Middle frontal gyrus (tissue), 1 donor: ENCODE data around the gene BARHL2.

ENCODE experiments used
- DNase-seq: peaks from one replicate; pipeline ENCODE4 v3.0.0-alpha.2; 2015; ENCODE audit warnings: low spot score; ENCODE audit errors: extremely low spot score

The BARHL2 gene

GRCh38 chr1:90710579-90711536 is 6.2 kb downstream of the BARHL2 start:
- DNase-seq, result no peak

DNA sequence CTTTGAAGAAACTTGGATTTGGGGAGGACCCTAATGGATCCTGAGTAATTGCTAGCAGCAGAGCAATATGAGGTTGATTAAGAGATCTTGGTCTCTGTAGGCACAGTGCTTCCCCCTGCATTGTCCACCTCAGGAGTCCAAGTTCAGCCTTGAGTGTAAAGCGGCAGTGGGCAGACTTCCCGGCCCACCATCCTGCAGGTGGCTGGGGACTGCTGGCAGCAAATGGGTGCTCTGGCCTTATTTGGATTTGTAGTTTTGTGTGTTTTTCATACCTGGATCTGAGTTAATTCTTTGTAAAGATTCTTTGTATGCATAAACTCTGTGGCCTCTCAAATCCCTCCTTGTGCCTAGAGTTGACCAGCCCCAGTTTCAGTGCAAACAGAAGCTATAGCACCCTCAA is 7.6 kb downstream of the BARHL2 start:
- DNase-seq, result no peak

DNA sequence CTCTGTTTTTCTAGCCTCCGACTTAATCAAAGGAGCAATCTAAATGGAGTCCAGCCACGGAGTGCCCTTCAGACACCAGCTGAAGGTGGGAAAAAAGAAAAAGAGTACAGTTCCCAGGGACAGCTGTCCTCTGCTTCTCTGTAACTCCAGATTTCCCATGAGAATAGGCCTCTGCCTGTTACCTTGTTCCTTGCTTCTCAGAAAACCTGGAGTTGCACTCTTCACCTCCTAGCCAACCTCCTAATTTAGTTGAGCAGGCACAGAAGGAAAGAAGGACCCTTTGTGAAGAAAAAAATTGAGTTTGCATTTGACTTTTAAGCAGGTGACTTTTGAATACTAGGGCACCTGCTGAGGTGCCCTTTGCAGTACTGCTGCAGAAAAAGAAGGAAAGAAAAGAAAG is 8.3 kb downstream of the BARHL2 start:
- no peak for DNase-seq

DNA sequence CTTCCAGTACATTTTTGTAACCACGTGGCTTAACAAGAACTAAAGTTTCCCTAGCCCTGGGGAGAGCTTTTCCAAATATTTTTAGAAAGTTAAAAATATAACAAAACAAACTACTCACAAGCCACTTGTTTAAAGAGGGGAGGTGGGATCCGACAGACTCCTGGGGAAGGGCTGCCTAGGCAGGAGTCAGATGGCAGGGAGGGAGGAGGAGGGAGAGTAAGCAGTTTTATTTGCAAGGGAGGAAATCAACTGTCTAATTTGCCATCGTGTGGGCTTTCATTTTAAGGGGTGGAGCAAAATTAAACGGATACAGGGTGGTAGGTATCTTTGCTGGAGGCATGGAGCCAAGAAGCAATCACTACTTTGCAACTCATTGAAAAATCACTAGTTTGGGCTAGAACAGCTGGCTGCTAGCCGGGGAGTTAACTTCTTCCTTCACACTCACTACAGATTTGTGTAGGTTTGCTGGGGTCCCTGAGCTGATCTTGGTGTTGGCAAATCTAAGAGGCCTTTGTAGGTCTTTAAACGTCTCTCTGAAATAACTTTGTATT is 8.8 kb downstream of the BARHL2 start:
- DNase-seq, result no peak

GRCh38 chr1:90707363-90707710 is 9.8 kb downstream of the BARHL2 start:
- no peak for DNase-seq

DNA sequence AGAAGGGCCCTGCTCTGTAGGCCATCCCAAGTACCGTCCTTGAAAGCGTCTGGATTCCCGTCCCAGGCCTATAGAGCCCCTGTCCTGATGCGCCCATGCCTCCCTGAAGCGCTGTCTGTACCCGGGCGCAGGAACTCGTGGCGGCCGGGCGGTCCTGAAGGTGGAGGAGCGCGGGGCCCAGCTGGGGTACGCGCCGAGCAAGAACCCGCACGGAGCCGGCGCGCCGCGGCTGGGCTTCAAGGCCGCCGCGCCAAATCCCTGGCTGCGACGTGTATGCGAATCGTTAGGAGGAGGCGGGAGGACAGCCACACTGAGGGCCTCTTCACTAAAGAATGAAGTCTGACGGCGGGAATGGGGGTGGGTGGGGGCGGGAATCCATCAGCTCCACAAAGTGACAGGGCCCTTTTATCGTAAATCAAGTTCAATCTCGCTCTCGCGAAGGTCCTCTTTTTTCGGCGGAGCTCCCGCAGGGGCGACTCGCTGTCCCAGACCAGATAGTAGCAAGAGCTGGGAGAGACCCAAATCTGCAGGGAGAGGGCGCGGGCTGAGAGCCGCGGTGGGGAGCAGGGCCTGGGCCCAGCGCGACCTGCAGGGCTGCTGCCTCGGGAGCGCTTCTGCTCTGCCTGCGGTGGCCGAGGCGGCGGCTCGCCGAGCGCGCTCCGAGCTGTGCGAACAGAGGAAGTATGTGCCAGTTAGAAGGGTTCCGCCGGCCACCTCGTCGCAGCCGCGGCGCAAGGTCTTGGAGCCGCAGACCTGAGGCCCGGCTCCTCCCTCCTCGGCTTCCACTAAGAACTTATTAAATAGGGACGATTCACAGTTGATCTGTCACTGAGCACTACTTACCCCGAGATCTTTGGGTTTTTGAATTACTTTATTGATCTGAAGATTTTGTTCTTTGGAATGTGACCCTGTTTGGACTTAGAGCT is 10.4 kb downstream of the BARHL2 start:
- no peak for DNase-seq

GRCh38 chr1:90705956-90706355 is 11.1 kb downstream of the BARHL2 start:
- no peak for DNase-seq

- DNase-seq, result no peak
Observed at GRCh38 chr1:90704817-90705216, 12.3 kb downstream of the BARHL2 start.

- DNase-seq, result no peak
Observed at GRCh38 chr1:90694846-90695245, 22.3 kb downstream of the BARHL2 start.

- DNase-seq, result no peak
Observed at GRCh38 chr1:90687747-90688146, 29.4 kb downstream of the BARHL2 start.

- no peak for DNase-seq
Observed at GRCh38 chr1:90675161-90675847, 41.8 kb downstream of the BARHL2 start.

DNA sequence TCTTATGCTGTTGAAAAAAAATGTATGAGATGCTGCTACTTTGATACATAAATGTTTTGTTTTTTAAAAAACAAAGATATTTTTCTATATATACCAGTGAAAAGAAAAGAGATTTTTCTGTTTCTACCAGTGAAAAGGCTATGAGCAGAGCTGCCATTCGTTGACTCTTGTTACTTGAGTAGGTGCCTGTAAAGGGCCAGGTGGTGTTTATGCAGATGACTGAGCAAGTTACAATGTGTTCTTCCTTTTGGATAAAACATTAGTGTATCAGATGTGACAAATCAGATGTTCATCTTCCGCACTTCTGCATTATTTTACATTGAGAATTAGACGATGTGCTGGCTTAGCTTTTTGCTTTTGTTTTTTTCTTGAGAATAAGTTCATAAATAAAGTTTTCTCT is 45.4 kb downstream of the BARHL2 start:
- no peak for DNase-seq

DNA sequence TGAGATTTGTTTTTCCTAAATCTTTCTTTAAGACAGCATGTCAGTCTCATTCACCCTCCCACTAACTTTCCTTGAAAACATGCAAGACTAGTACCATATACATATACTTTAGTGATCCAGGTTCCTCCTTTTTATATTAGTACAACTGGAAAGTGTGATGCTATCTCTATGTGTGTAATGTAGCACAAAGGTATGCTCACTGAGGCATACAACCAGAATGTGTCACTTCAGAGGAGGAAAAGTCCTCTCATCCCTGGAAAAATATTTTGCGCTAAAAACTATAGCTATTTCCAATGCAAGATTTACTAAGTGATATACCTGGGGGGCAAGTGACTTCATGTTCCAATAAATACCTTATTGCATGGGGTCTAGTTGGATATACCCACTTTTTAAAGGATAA is 45.9 kb downstream of the BARHL2 start:
- no peak for DNase-seq
